Memory B cell (primary cell): ENCODE results near the gene OR2T6.
"Not testable (repeated sequence)": the region's sequence is repeated elsewhere in the genome, so short reads cannot be mapped to it uniquely, and the experiment has no call there.

Experiments
- ATAC-seq: fragments of 150-1000 bp; cut with Tn5 transposase; 2 replicates; pipeline ENCODE4 v1.10.0; 2021; ENCODE audit warnings: low read depth, mild to moderate bottlenecking, moderate library complexity
- DNase-seq, 2 donors: peaks; one replicate each; pipeline ENCODE4 v3.0.0; 2022; ENCODE audit warnings: low spot score in 2 of 2
- H3K27ac Mint-ChIP-seq: one replicate; pipeline ENCODE4 v1.8.0; 2022; ENCODE audit warnings: mild to moderate bottlenecking, moderate library complexity, mixed read lengths
- H3K27me3 Mint-ChIP-seq: one replicate; pipeline ENCODE4 v1.8.0; 2022; ENCODE audit warnings: mixed read lengths
- H3K36me3 Mint-ChIP-seq: one replicate; pipeline ENCODE4 v1.8.0; 2022; ENCODE audit warnings: mild to moderate bottlenecking, mixed read lengths
- H3K4me1 Mint-ChIP-seq: one replicate; pipeline ENCODE4 v1.8.0; 2022; ENCODE audit warnings: mixed read lengths
- H3K4me3 Mint-ChIP-seq: one replicate; pipeline ENCODE4 v1.8.0; 2022; ENCODE audit warnings: mild to moderate bottlenecking, moderate library complexity, mixed read lengths
- H3K9me3 Mint-ChIP-seq: one replicate; pipeline ENCODE4 v1.8.0; 2022; ENCODE audit warnings: mixed read lengths

OR2T6 gene

GRCh38 chr1:248406721-248407692 lies 31.5 kb downstream of the OR2T6 start:
- H3K4me3 Mint-ChIP-seq: no peak overlapping the region
- DNase-seq (no peak), ATAC-seq (no peak)
- H3K27me3 Mint-ChIP-seq: no peaks in the 10 kb centered on the region
- no peak overlapping the region for H3K27ac Mint-ChIP-seq
- peaks cover 3% of the 10 kb centered on the region for H3K36me3 Mint-ChIP-seq
- no peaks in the 10 kb centered on the region for H3K4me1 Mint-ChIP-seq
- H3K9me3 Mint-ChIP-seq: peaks cover 7% of the 10 kb centered on the region

GRCh38 chr1:248416226-248416625 lies 40.7 kb downstream of the OR2T6 start:
- Mint-ChIP-seq H3K4me3 (no peak overlapping the region), H3K27ac (peak overlapping the region; percentile 4), H3K9me3 (no peaks in the 10 kb centered on the region), H3K4me1 (peaks cover 11% of the 10 kb centered on the region), H3K36me3 (peaks cover 6% of the 10 kb centered on the region), H3K27me3 (no peaks in the 10 kb centered on the region)
- DNase-seq (no peak), ATAC-seq (no peak)

GRCh38 chr1:248417854-248418253 lies 42.3 kb downstream of the OR2T6 start:
- no peaks in the 10 kb centered on the region for H3K27me3 Mint-ChIP-seq
- DNase-seq (no peak), ATAC-seq (no peak)
- H3K4me3 Mint-ChIP-seq: no peak overlapping the region
- peaks cover 9% of the 10 kb centered on the region for H3K36me3 Mint-ChIP-seq
- no peak overlapping the region for H3K27ac Mint-ChIP-seq
- H3K9me3 Mint-ChIP-seq: peaks cover 4% of the 10 kb centered on the region
- H3K4me1 Mint-ChIP-seq: peaks cover 11% of the 10 kb centered on the region

GRCh38 chr1:248421384-248421783 lies 45.8 kb downstream of the OR2T6 start:
- Mint-ChIP-seq H3K4me3 (no peak overlapping the region), H3K27me3 (no peaks in the 10 kb centered on the region), H3K4me1 (peaks cover 4% of the 10 kb centered on the region), H3K27ac (no peak overlapping the region), H3K36me3 (peaks cover 9% of the 10 kb centered on the region), H3K9me3 (peaks cover 8% of the 10 kb centered on the region)
- DNase-seq (no peak), ATAC-seq (no peak)

- not testable (repeated sequence) for DNase-seq, H3K9me3 Mint-ChIP-seq, H3K27me3 Mint-ChIP-seq, H3K4me3 Mint-ChIP-seq, H3K36me3 Mint-ChIP-seq
- Mint-ChIP-seq H3K27ac (peak overlapping the region; percentile 97), H3K4me1 (peaks cover 21% of the 10 kb centered on the region)
- peak; percentile 12 for ATAC-seq
Observed at GRCh38 chr1:248427526-248428191, 52.1 kb downstream of the OR2T6 start.

GRCh38 chr1:248428192-248428533 lies 52.6 kb downstream of the OR2T6 start:
- Mint-ChIP-seq H3K27ac (peak overlapping the region; percentile 97), H3K4me3 (peak overlapping the region; percentile 24), H3K4me1 (peaks cover 23% of the 10 kb centered on the region)
- H3K27me3 Mint-ChIP-seq, H3K36me3 Mint-ChIP-seq, H3K9me3 Mint-ChIP-seq: not testable (repeated sequence)
- ATAC-seq (peak; percentile 95), DNase-seq (peak in 1 of 2 donors; percentile 29)

- H3K36me3 Mint-ChIP-seq, DNase-seq, ATAC-seq, H3K9me3 Mint-ChIP-seq, H3K27me3 Mint-ChIP-seq: not testable (repeated sequence)
- H3K4me3 Mint-ChIP-seq: peak overlapping the region; percentile 28
- peak overlapping the region; percentile 88 for H3K27ac Mint-ChIP-seq
- peaks cover 25% of the 10 kb centered on the region for H3K4me1 Mint-ChIP-seq
Observed at GRCh38 chr1:248431683-248432082, 56.1 kb downstream of the OR2T6 start.

- peak overlapping the region; percentile 88 for H3K27ac Mint-ChIP-seq
- ATAC-seq (peak; percentile 64), DNase-seq (peak in 1 of 2 donors; percentile 20)
- H3K27me3 Mint-ChIP-seq, H3K36me3 Mint-ChIP-seq, H3K9me3 Mint-ChIP-seq: not testable (repeated sequence)
- peak overlapping the region; percentile 28 for H3K4me3 Mint-ChIP-seq
- peaks cover 25% of the 10 kb centered on the region for H3K4me1 Mint-ChIP-seq
Observed at GRCh38 chr1:248432201-248432600, 56.7 kb downstream of the OR2T6 start.

GRCh38 chr1:248433811-248434415 lies 58.4 kb downstream of the OR2T6 start:
- H3K27me3 Mint-ChIP-seq, H3K36me3 Mint-ChIP-seq, H3K27ac Mint-ChIP-seq, DNase-seq, H3K9me3 Mint-ChIP-seq, H3K4me3 Mint-ChIP-seq, ATAC-seq: not testable (repeated sequence)
- H3K4me1 Mint-ChIP-seq: peaks cover 16% of the 10 kb centered on the region

GRCh38 chr1:248434913-248435312 lies 59.4 kb downstream of the OR2T6 start:
- not testable (repeated sequence) for DNase-seq, H3K9me3 Mint-ChIP-seq, H3K27me3 Mint-ChIP-seq, H3K36me3 Mint-ChIP-seq, ATAC-seq, H3K27ac Mint-ChIP-seq, H3K4me3 Mint-ChIP-seq
- peaks cover 13% of the 10 kb centered on the region for H3K4me1 Mint-ChIP-seq

GRCh38 chr1:248436303-248436702 lies 60.8 kb downstream of the OR2T6 start:
- ATAC-seq, H3K9me3 Mint-ChIP-seq, DNase-seq, H3K36me3 Mint-ChIP-seq, H3K27me3 Mint-ChIP-seq, H3K4me3 Mint-ChIP-seq: not testable (repeated sequence)
- H3K4me1 Mint-ChIP-seq: peaks cover 13% of the 10 kb centered on the region
- peak overlapping the region; percentile 39 for H3K27ac Mint-ChIP-seq

- not testable (repeated sequence) for ATAC-seq, H3K4me3 Mint-ChIP-seq, DNase-seq, H3K4me1 Mint-ChIP-seq, H3K27me3 Mint-ChIP-seq, H3K27ac Mint-ChIP-seq, H3K9me3 Mint-ChIP-seq, H3K36me3 Mint-ChIP-seq
Observed at GRCh38 chr1:248438668-248439067, 63.1 kb downstream of the OR2T6 start.

GRCh38 chr1:248439283-248439682 lies 63.7 kb downstream of the OR2T6 start:
- not testable (repeated sequence) for H3K4me1 Mint-ChIP-seq, H3K36me3 Mint-ChIP-seq, H3K27ac Mint-ChIP-seq, DNase-seq, H3K9me3 Mint-ChIP-seq, H3K4me3 Mint-ChIP-seq, ATAC-seq, H3K27me3 Mint-ChIP-seq
